ENCODE measurements around the gene KIAA1549. TPM values are rescaled to one million over a fixed set of nuclear protein-coding genes. Genes with fewer than 3 reads are reported as not detected.

The KIAA1549 gene
- total RNA-seq, 1 experiment from 2014 or later: 14.1 TPM

- CTCF ChIA-PET: interaction anchor here (0.7 kb wide), 1 partner anchor 241 kb away, joined by 4 read pairs; no protein-coding TSS in a partner anchor
- no peak for DNase-seq (ENCODE audit: low read depth, low spot score)
Measured at GRCh38 chr7:138834583-138834982, 146.6 kb downstream of the KIAA1549 start.

GRCh38 chr7:138833596-138833995, 147.6 kb downstream of the KIAA1549 start:
- ChIA-PET CTCF (no interaction called here), POLR2A (interaction anchor here (0.7 kb wide), 1 partner anchor 10 kb away, joined by 3 read pairs; no protein-coding TSS in a partner anchor)
- DNase-seq (ENCODE audit: low read depth, low spot score): no peak
- H3K27ac ChIP-seq (ENCODE audit: low read length): no peak overlapping the region
- H3K4me3 ChIP-seq (ENCODE audit: low read depth in 2 of 2, low read length in 2 of 2): no peak overlapping the region
- no TSS peak for BruUV-seq (replicated peaks)
- no peaks in the 10 kb centered on the region for H3K4me1 ChIP-seq (ENCODE audit: control insufficient read depth, insufficient read depth, low read length)
- no peak for TF ChIP-seq POLR2AphosphoS5 (IDR thresholded peaks at IDR 0.05; ENCODE audit: low read depth, low read length)
- TF ChIP-seq REST (IDR thresholded peaks at IDR 0.05; ENCODE audit: insufficient read depth in 1 of 2, low read depth in 2 of 2, low read length in 1 of 2): no peak
- no peak for TF ChIP-seq SIN3A (IDR thresholded peaks at IDR 0.05; ENCODE audit: borderline replicate concordance, insufficient read depth, low read depth, low read length)
- no peak for TF ChIP-seq TCF7L2 (IDR thresholded peaks at IDR 0.05; ENCODE audit: low read depth, low read length)
- TF ChIP-seq CTCF (IDR thresholded peaks at IDR 0.05): no peak
- intact Hi-C loops (cut with micrococcal nuclease; ENCODE audit: unreplicated experiment): no loop called here
- in situ Hi-C loops (cut with HindIII; ENCODE audit: low pct_unique_long_range_greater_than_20kb, low sequenced_read_pairs): no loop called here
- no peaks in the 10 kb centered on the region for H3K27me3 ChIP-seq (ENCODE audit: control insufficient read depth, insufficient read depth, low read length)
- no peak for ATAC-seq
- no peaks in the 10 kb centered on the region for H3K36me3 ChIP-seq (ENCODE audit: control insufficient read depth, insufficient read depth, low read length)
- H3K9me3 ChIP-seq (ENCODE audit: control insufficient read depth, insufficient read depth, low read depth, low read length): no peaks in the 10 kb centered on the region

More at GRCh38 chr7:138834583-138834982, 146.6 kb downstream of the KIAA1549 start:
- TF ChIP-seq REST (IDR thresholded peaks at IDR 0.05; ENCODE audit: insufficient read depth in 1 of 2, low read depth in 2 of 2, low read length in 1 of 2) (no peak), CTCF (IDR thresholded peaks at IDR 0.05) (no peak), POLR2AphosphoS5 (IDR thresholded peaks at IDR 0.05; ENCODE audit: low read depth, low read length) (no peak), SIN3A (IDR thresholded peaks at IDR 0.05; ENCODE audit: borderline replicate concordance, insufficient read depth, low read depth, low read length) (no peak), TCF7L2 (IDR thresholded peaks at IDR 0.05; ENCODE audit: low read depth, low read length) (no peak)
- intact Hi-C loops (cut with micrococcal nuclease; ENCODE audit: unreplicated experiment) (no loop called here), in situ Hi-C loops (cut with HindIII; ENCODE audit: low pct_unique_long_range_greater_than_20kb, low sequenced_read_pairs) (no loop called here)
- H3K4me1 ChIP-seq (ENCODE audit: control insufficient read depth, insufficient read depth, low read length): no peaks in the 10 kb centered on the region
- H3K9me3 ChIP-seq (ENCODE audit: control insufficient read depth, insufficient read depth, low read depth, low read length): no peaks in the 10 kb centered on the region
- H3K27ac ChIP-seq (ENCODE audit: low read length): no peak overlapping the region
- H3K4me3 ChIP-seq (ENCODE audit: low read depth in 2 of 2, low read length in 2 of 2): no peak overlapping the region
- H3K27me3 ChIP-seq (ENCODE audit: control insufficient read depth, insufficient read depth, low read length): no peaks in the 10 kb centered on the region
- no peaks in the 10 kb centered on the region for H3K36me3 ChIP-seq (ENCODE audit: control insufficient read depth, insufficient read depth, low read length)
- POLR2A ChIA-PET: no interaction called here
- no peak for ATAC-seq
- BruUV-seq (replicated peaks): no TSS peak
